Measurements from ENCODE around the gene KCNT1.

- TF ChIP-seq CTCF (IDR thresholded peaks at IDR 0.05) (no peak), POLR2A (IDR thresholded peaks at IDR 0.05) (no peak)
Measured at GRCh38 chr9:135819905-135820304, 117.9 kb downstream of the KCNT1 start.
